Keratinocyte (primary cell): ENCODE results near the gene BAZ1A. TPM values are rescaled to one million over a fixed set of nuclear protein-coding genes. Genes with fewer than 3 reads are reported as not detected.

Source experiments
- DNase-seq: peaks from one replicate; pipeline ENCODE4 v3.0.0-alpha.2; 2011; ENCODE audit warnings: low read depth, missing footprints, low spot score
- FAIRE-seq: peaks from 2 replicates; lab custom pipeline; 2011; peaks lifted over from hg19 to GRCh38; lab: Jason Lieb, UNC
- H2AFZ ChIP-seq: 2 replicates; pipeline ENCODE4 v1.6.0; 2012; ENCODE audit warnings: low read length, control low read depth, inconsistent platforms; ENCODE audit not compliant: control insufficient read depth
- H3K27ac ChIP-seq: 2 replicates; pipeline ENCODE4 v1.5.1; 2011; ENCODE audit warnings: low read length; ENCODE audit not compliant: control insufficient read depth, insufficient read depth
- H3K27me3 ChIP-seq: 3 replicates; pipeline ENCODE4 v1.6.0; 2011; ENCODE audit warnings: low read length; ENCODE audit not compliant: control insufficient read depth, insufficient read depth; ENCODE audit errors: extremely low read depth
- H3K36me3 ChIP-seq, 2 experiments: 2 replicates in 1 of 2; 3 replicates in 1 of 2; pipeline ENCODE4 v1.5.1; 2011; ENCODE audit warnings: low read length in 2 of 2, mild to moderate bottlenecking in 1 of 2; ENCODE audit not compliant: control insufficient read depth in 2 of 2, insufficient read depth in 2 of 2; ENCODE audit errors: extremely low read depth in 1 of 2
- H3K4me1 ChIP-seq: 3 replicates; pipeline ENCODE4 v1.5.1; 2011; ENCODE audit warnings: low read length; ENCODE audit not compliant: control insufficient read depth, insufficient read depth; ENCODE audit errors: extremely low read depth
- H3K4me2 ChIP-seq: 3 replicates; pipeline ENCODE4 v1.6.0; 2011; ENCODE audit warnings: low read depth, low read length; ENCODE audit not compliant: control insufficient read depth, insufficient read depth; ENCODE audit errors: extremely low read depth
- H3K4me3 ChIP-seq, 3 experiments: fragments of 200-600 bp in 1 of 3; sonication (generic) in 1 of 3; 2 replicates in 2 of 3; 3 replicates in 1 of 3; pipeline ENCODE4 v1.5.1; 2011 to 2016; ENCODE audit warnings: low read length in 3 of 3, mild to moderate bottlenecking in 3 of 3, control low read depth in 2 of 3, inconsistent platforms in 1 of 3, low read depth in 1 of 3, mixed read lengths in 1 of 3, mixed run types in 1 of 3, moderate library complexity in 1 of 3; ENCODE audit not compliant: control insufficient read depth in 2 of 3, insufficient read depth in 2 of 3; ENCODE audit errors: extremely low read depth in 1 of 3
- H3K79me2 ChIP-seq: 2 replicates; pipeline ENCODE4 v1.6.0; 2012; ENCODE audit warnings: low read length; ENCODE audit not compliant: control insufficient read depth, insufficient read depth
- H3K9ac ChIP-seq: 3 replicates; pipeline ENCODE4 v1.6.0; 2011; ENCODE audit warnings: low read length; ENCODE audit not compliant: control insufficient read depth, insufficient read depth; ENCODE audit errors: extremely low read depth
- H3K9me1 ChIP-seq: 3 replicates; pipeline ENCODE4 v1.6.0; 2011; ENCODE audit warnings: low read length; ENCODE audit not compliant: control insufficient read depth, insufficient read depth; ENCODE audit errors: extremely low read depth
- H3K9me3 ChIP-seq: 2 replicates; pipeline ENCODE4 v1.5.1; 2012; ENCODE audit warnings: low read depth, low read length; ENCODE audit not compliant: control insufficient read depth
- H4K20me1 ChIP-seq: 3 replicates; pipeline ENCODE4 v1.6.0; 2011; ENCODE audit warnings: low read length; ENCODE audit not compliant: control insufficient read depth, insufficient read depth; ENCODE audit errors: extremely low read depth
- CTCF ChIP-seq, 3 experiments: IDR thresholded peaks in 1 of 3; conservative IDR thresholded peaks in 1 of 3; optimal IDR thresholded peaks in 1 of 3; 2 replicates in 2 of 3; 3 replicates in 1 of 3; pipeline versions ENCODE3 to v1.5.1; 2011; ENCODE audit warnings: low read length in 3 of 3, mild to moderate bottlenecking in 3 of 3, moderate library complexity in 2 of 3, control low read depth in 1 of 3, inconsistent platforms in 1 of 3; ENCODE audit not compliant: insufficient read depth in 2 of 3; ENCODE audit errors: extremely low read depth in 1 of 3
- EZH2 ChIP-seq: IDR thresholded peaks from one replicate; pipeline ENCODE4 v1.6.1; 2012; ENCODE audit warnings: inconsistent platforms, mild to moderate bottlenecking, low read length, moderate library complexity
- dilution Hi-C: fragments of 300-500 bp; cut with MboI; formaldehyde crosslinking; loops from one replicate; pipeline ENCODE4 v1.7.0; 2020; ENCODE audit warnings: low sequenced_read_pairs; ENCODE audit not compliant: extremely low pct_ligation_motif_present
- polyA plus RNA-seq, 5 experiments: library from polyadenylated mRNA; depleted of rRNA in 3 of 5; stranded (reverse) in 3 of 5; stranded (forward) in 1 of 5; unstranded in 1 of 5; fragments of >200 nt; gene quantifications; 1 replicate in 1 of 5; 2 replicates in 3 of 5; 3 replicates in 1 of 5; pipeline versions ENCODE4 v1.2.1 to v1.2.3, GENCODE V29; 2011 to 2012; ENCODE audit warnings: missing spikeins in 2 of 5, low read depth in 1 of 5, low replicate concordance in 1 of 5

Gene BAZ1A
- polyA plus RNA-seq, 1 donor (not counting 4 experiments of a cell fraction or from before 2014, with no cell fraction given) = 52.0 TPM

- Histone ChIP-seq H3K4me2 (no peak overlapping the region), H3K9ac (no peak overlapping the region), H3K4me3 (no peak overlapping the region), H3K27ac (no peak overlapping the region), H4K20me1 (no peaks in the 10 kb centered on the region), H3K9me1 (no peaks in the 10 kb centered on the region), H3K79me2 (peaks cover 49% of the 10 kb centered on the region), H3K4me1 (no peaks in the 10 kb centered on the region), H2AFZ (no peak overlapping the region), H3K36me3 (no peaks in the 10 kb centered on the region), H3K27me3 (no peaks in the 10 kb centered on the region), H3K9me3 (no peaks in the 10 kb centered on the region)
- DNase-seq (no peak), FAIRE-seq (peak; percentile 17)
- dilution Hi-C loops = no loop called here
- TF ChIP-seq EZH2 (no peak), CTCF (optimal IDR thresholded peaks at IDR 0.05 in 1 of 3, IDR thresholded peaks at IDR 0.05 in 1 of 3, conservative IDR thresholded peaks at IDR 0.05 in 1 of 3; ENCODE audit: extremely low read depth in 1 of 3, insufficient read depth in 2 of 3, low read length in 3 of 3) (no peak)
Observed at GRCh38 chr14:34835312-34835711, 39.8 kb downstream of the BAZ1A start.

GRCh38 chr14:34833549-34834523, 41.3 kb downstream of the BAZ1A start:
- TF ChIP-seq CTCF (optimal IDR thresholded peaks at IDR 0.05 in 1 of 3, IDR thresholded peaks at IDR 0.05 in 1 of 3, conservative IDR thresholded peaks at IDR 0.05 in 1 of 3; ENCODE audit: extremely low read depth in 1 of 3, insufficient read depth in 2 of 3, low read length in 3 of 3) = no peak
- TF ChIP-seq EZH2 = no peak
- H3K27ac ChIP-seq = no peak overlapping the region

More at GRCh38 chr14:34833549-34834523, 41.3 kb downstream of the BAZ1A start:
- Histone ChIP-seq H3K79me2 (peaks cover 42% of the 10 kb centered on the region), H3K9me3 (no peaks in the 10 kb centered on the region), H3K4me2 (no peak overlapping the region), H2AFZ (no peak overlapping the region), H3K27me3 (no peaks in the 10 kb centered on the region), H3K4me1 (no peaks in the 10 kb centered on the region), H3K9ac (no peak overlapping the region), H3K9me1 (no peaks in the 10 kb centered on the region), H4K20me1 (no peaks in the 10 kb centered on the region), H3K36me3 (no peaks in the 10 kb centered on the region), H3K4me3 (no peak overlapping the region)
- DNase-seq = no peak
- no peak for FAIRE-seq
- dilution Hi-C loops = no loop called here
